Renal cortex interstitium (tissue), 11 donors: Measurements from ENCODE around the gene AKAP3. TPM values are rescaled to one million over a fixed set of nuclear protein-coding genes. Genes with fewer than 3 reads are reported as not detected.
A peak's percentile ranks its signal among the peaks of the same experiment; 100 is the strongest.

Experiments
- DNase-seq, 11 donors: peaks; one replicate each; pipeline ENCODE4 v3.0.0-alpha.2; 2013; ENCODE audit warnings: low read depth in 9 of 11, low spot score in 4 of 11; ENCODE audit errors: extremely low read depth in 1 of 11
- polyA plus RNA-seq, 3 donors: library from polyadenylated mRNA; unstranded; fragments of 120-200 nt; gene quantifications; one replicate each; pipeline ENCODE4 v1.2.1, GENCODE V29; 2013; ENCODE audit not compliant: insufficient read length in 3 of 3

Gene AKAP3
- polyA plus RNA-seq, 3 donors: 3.8 to 4.4 (median 3.8) TPM

DNA sequence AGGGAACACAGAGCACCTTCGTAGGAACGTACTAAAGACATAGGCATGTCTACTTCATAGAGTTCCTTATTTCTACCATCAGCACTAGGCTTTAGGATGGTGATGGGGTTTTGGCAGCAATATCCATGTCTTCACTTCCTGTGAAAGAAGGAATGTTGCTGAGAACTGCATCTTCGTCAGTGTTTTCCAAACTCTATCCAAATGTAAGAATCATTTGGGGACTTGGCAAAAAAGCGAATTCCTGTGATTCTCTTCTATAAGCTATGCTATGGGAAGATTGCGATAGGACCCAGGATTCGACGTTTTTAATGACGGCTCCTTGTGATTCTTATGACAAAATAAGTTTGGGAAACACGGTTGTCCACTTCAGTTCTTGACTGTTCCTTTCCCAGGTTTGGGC lies 39.8 kb downstream of the AKAP3 start:
- DNase-seq: no peak

GRCh38 chr12:4607056-4607455 lies 41.8 kb downstream of the AKAP3 start:
- no peak for DNase-seq

DNA sequence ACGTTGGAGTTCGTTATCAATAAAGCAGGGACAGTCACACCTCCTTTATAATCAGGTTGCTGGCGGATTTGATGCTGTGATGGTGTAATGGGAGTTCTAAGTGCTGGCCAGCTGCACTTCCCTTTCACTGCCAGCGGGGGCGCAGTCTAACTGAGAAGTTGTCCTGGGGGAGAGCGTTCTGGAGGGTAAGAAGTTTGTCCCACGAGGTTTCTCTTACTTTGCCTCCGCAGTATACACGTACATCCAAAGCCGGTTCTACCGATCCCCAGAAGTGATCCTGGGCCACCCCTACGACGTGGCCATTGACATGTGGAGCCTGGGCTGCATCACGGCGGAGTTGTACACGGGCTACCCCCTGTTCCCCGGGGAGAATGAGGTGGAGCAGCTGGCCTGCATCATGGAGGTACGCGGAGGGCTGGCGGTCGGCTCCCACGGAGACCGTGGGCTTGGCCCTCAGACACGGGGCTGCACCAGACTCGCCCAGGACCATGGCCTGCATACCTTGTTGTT lies 44.1 kb downstream of the AKAP3 start:
- peak; percentile 40 to 83 (median 71) for DNase-seq

DNA sequence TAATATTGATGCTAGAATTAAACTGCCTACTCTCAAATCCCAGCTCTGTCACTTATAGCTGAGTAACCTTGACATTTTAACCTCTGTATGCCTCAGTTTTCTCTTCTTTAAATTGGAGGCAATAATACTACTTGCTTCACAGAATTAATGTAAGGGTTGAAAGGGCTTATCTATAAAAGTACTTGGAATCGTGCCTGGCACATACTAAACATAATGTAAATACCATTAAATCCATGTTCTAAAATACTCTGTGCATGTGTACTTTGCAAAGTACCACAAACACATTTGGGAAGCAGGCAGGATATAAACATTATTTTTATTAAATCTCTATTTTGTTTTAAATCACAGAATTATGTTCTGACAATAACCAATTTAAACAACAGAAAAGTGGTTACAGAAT lies 44.9 kb downstream of the AKAP3 start:
- no peak for DNase-seq

GRCh38 chr12:4603421-4603820 lies 45.4 kb downstream of the AKAP3 start:
- DNase-seq: no peak

DNA sequence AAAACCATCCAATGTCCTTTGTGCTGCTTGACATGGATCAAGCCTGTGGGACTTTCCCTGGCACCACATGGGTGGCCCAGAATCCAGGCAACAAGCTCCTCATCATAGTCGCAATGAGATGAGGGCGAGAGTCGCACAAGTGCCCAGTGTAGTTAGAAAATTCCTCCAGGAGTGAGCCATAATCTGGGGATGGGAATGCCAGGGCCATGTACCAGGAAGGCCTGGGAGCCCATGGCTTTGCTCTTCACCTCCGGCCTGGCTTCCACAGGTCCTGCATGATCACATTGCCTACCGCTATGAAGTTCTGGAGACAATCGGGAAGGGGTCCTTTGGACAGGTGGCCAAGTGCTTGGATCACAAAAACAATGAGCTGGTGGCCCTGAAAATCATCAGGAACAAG lies 53.0 kb downstream of the AKAP3 start:
- DNase-seq: no peak

DNA sequence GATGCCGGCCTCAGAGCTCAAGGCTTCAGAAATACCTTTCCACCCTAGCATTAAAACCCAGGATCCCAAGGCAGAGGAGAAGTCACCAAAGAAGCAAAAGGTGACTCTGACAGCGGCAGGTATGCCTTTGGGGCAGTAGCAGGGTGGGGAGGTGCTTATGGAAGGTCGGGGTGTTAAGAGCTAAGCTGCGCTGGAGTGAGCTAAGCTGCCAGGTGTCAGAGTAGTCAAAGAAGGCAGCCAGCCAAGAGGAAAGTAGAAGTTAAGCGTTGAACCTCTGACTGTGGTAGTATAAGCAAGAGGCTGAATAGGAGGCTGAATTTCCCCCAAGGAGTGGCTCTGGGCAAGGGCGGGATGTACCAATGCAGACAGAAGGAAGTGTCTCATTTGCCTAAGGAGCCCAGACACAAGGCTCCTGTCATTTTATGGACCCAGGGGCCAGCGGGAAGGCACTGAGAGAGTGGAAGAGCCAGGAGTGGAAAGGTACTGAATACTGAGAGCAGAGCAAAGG lies 57.6 kb downstream of the AKAP3 start:
- no peak for DNase-seq

DNA sequence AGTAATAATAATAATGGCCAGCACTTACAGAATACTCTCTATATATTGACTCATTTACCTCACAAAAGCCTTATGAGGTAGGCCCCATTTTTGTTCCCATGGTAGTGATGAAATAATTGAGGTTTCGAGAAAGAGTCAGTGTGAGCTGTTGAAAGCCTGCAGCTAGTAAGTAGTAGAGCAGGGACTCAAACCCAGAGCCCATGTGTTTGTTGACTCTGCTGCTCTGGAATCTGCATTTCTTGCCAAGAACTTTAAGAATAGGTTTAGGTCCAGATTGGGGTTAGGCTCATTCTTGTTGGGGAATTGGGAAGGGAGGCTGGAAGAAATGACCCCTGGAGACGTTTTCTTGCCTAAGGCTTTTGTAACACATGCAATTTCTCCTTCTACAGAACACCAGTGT lies 58.9 kb downstream of the AKAP3 start:
- no peak for DNase-seq

- DNase-seq: no peak
Measured at GRCh38 chr12:4588916-4589315, 59.9 kb downstream of the AKAP3 start.

- no peak for DNase-seq
Measured at GRCh38 chr12:4587108-4587507, 61.7 kb downstream of the AKAP3 start.

DNA sequence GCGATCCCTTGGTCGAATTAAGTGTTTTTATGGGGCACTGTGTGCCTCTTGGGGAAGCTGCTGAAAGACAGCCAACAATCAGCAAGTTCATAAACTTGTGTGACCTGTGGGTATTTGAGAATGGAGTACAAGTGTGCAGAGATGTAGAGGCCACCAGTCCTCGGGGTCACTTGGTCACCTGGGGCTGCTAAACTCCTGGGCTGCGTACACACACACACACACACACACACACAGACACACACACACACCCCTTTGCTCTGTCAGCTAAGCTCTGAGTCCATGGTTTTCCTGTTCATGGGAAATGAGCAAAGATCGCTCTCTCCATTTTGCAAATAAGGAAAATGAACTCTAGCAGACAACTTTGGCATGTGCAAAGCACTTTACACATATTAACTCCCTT lies 62.4 kb downstream of the AKAP3 start:
- DNase-seq: no peak

DNA sequence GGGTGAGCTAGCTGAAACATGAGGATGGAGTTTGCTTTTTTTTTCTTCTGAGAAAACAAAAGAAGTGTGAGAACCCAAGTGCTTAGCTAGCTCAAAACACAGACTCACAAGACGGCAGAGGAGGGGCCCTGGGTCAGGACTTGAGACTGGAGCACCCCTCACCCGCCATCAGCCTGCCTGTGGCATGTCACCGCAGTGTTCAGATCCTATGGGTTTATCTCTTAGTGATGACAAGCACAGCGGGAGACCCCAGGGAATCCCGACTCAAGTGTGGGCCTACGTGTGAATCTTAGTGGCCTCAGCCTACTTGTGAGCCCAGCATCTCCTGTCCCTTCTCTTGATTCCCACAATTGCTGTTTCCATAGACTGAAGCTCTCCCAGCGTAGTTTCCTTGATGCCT lies 64.0 kb downstream of the AKAP3 start:
- DNase-seq: no peak

- no peak for DNase-seq
Measured at GRCh38 chr12:4584281-4584680, 64.6 kb downstream of the AKAP3 start.

DNA sequence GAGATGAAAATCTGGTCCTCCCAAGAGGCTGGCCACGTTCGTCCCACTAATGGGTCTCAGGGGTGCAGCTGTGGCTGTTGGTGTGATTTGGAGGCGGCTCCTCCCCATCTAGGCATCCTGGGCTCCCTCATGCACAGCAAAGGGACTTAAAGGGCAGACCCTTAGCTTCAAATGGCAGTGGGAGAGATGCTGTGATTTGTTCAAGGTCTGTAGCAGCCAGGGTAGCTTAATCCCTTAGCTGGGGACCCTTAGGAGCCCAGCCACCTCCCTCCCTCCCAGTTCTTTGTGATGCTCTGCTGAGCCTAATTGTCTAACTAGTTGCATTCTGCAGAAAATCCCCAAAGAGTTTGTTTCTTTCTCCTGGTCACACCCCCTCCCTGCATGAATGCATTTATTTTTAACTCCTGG lies 68.6 kb downstream of the AKAP3 start:
- no peak for DNase-seq

- DNase-seq: no peak
Measured at GRCh38 chr12:4579305-4580102, 69.3 kb downstream of the AKAP3 start.

DNA sequence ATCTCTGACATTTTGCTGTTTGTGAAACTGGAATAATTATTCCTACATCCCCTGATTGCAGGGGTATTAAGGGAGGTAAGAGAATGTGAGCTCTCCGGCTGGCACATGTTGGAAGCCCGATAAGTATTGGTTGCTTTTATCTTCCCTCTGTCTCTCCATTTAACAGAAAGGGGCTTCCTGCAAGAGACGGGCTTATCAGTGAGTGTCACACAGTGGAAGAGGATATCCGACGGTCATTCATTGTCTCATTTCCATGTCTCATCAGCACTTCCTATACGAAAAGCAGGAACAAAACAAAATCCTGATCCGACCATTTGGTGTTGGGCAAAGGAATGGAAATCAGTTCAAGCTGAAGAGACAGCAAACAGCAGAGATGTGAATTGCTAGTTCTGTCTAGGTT lies 76.2 kb downstream of the AKAP3 start:
- no peak for DNase-seq

- no peak for DNase-seq
Measured at GRCh38 chr12:4569261-4569660, 79.6 kb downstream of the AKAP3 start.

GRCh38 chr12:4567073-4567881 lies 81.6 kb downstream of the AKAP3 start:
- no peak for DNase-seq

DNA sequence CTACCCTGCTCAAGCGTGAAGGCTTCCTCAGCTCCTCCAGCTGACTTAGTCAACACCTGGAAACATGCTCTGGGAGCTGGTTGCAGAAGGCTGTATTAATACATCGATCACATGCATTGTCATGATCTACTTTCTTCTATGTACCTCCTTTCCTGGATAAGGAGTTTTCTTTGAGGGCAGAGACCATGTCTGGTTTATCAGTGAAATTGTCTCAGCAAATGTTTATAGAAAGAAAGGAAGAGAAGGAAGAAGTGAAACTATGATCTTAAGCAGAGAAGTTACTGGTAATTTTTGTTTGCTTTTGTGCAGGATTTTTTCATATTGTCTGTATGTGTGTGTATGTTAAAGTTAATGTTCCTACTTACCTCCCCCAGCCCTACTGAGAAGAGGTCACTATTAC lies 82.4 kb downstream of the AKAP3 start:
- DNase-seq: no peak
